SK-N-MC (cell line): ENCODE measurements around the gene SETD1A.
"Not testable (repeated sequence)": the region's sequence is repeated elsewhere in the genome, so short reads cannot be mapped to it uniquely, and the experiment has no call there.

Experiments used
- DNase-seq: peaks from one replicate; pipeline ENCODE4 v3.0.0-alpha.2; 2011; ENCODE audit warnings: low read depth, low spot score
- H3K27ac ChIP-seq: fragments of 200-600 bp; sonication (generic); 2 replicates; pipeline ENCODE4 v1.5.1; 2016; ENCODE audit warnings: mixed run types
- H3K36me3 ChIP-seq: fragments of 200-600 bp; sonication (generic); 2 replicates; pipeline ENCODE4 v1.6.1; 2017; ENCODE audit warnings: antibody characterized with exemption, low read length, mixed read lengths; ENCODE audit not compliant: insufficient read depth
- H3K4me3 ChIP-seq: fragments of 200-600 bp; sonication (generic); 2 replicates; pipeline ENCODE4 v1.5.1; 2016
- H3K9ac ChIP-seq: fragments of 200-600 bp; sonication (generic); 2 replicates; pipeline ENCODE4 v1.8.0; 2017; ENCODE audit warnings: mixed run types, mixed read lengths; ENCODE audit not compliant: insufficient read length
- H3K9me3 ChIP-seq: fragments of 200-600 bp; sonication (generic); 2 replicates; pipeline ENCODE4 v1.6.1; 2017; ENCODE audit warnings: low read depth, mild to moderate bottlenecking, antibody characterized with exemption, low read length, moderate library complexity, mixed read lengths
- EZH2 ChIP-seq: fragments of 200-600 bp; sonication (generic); IDR thresholded peaks from one replicate; pipeline ENCODE4 v1.6.1; 2017; ENCODE audit warnings: antibody characterized with exemption
- FOXP2 ChIP-seq: optimal IDR thresholded peaks from 2 replicates; pipeline ENCODE3; 2011; ENCODE audit warnings: mild to moderate bottlenecking, moderate library complexity; ENCODE audit not compliant: insufficient read depth; ENCODE audit errors: extremely low read length, control extremely low read depth
- POLR2AphosphoS5 ChIP-seq: IDR thresholded peaks from 2 replicates; pipeline ENCODE4 v1.6.1; 2012; ENCODE audit warnings: mild to moderate bottlenecking, low read depth, low read length, borderline replicate concordance

Gene SETD1A

GRCh38 chr16:31009894-31010584 is 52.5 kb downstream of the SETD1A start:
- no peak overlapping the region for H3K9ac ChIP-seq
- H3K9me3 ChIP-seq: no peaks in the 10 kb centered on the region
- DNase-seq: no peak
- TF ChIP-seq POLR2AphosphoS5 (no peak), EZH2 (no peak), FOXP2 (no peak)
- H3K27ac ChIP-seq: no peak overlapping the region
- H3K4me3 ChIP-seq: no peak overlapping the region
- no peaks in the 10 kb centered on the region for H3K36me3 ChIP-seq

- Histone ChIP-seq H3K27ac (no peak within 1 kb of the TSS), H3K9me3 (no peaks in the 10 kb centered on the region), H3K36me3 (no peaks in the 10 kb centered on the region), H3K4me3 (peak within 1 kb of the TSS; percentile 42; the same call in 1 of the 2 replicates), H3K9ac (no peak within 1 kb of the TSS)
- no peak for DNase-seq
- TF ChIP-seq EZH2: no peak
- TF ChIP-seq FOXP2: no peak
- no peak for TF ChIP-seq POLR2AphosphoS5
Observed at GRCh38 chr16:31010585-31011325, 53.2 kb downstream of the SETD1A start, which contains the start of gene STX1B. Gene STX1B (minus strand): TSS chr16:31010638. CDS start chr16:31010396, 242 bp downstream.

GRCh38 chr16:31011815-31012214 is 54.3 kb downstream of the SETD1A start:
- H3K9me3 ChIP-seq, H3K27ac ChIP-seq, H3K4me3 ChIP-seq, H3K9ac ChIP-seq, H3K36me3 ChIP-seq, DNase-seq: not testable (repeated sequence)

- not testable (repeated sequence) for H3K9ac ChIP-seq, H3K36me3 ChIP-seq, H3K4me3 ChIP-seq, H3K9me3 ChIP-seq, H3K27ac ChIP-seq, DNase-seq
Observed at GRCh38 chr16:31013292-31013691, 55.7 kb downstream of the SETD1A start.

GRCh38 chr16:31016018-31016417 is 58.5 kb downstream of the SETD1A start:
- no peak overlapping the region for H3K4me3 ChIP-seq
- H3K27ac ChIP-seq: no peak overlapping the region
- H3K9ac ChIP-seq: no peak overlapping the region
- no peak for DNase-seq
- TF ChIP-seq POLR2AphosphoS5 (no peak), FOXP2 (no peak), EZH2 (no peak)
- no peaks in the 10 kb centered on the region for H3K9me3 ChIP-seq
- H3K36me3 ChIP-seq: no peaks in the 10 kb centered on the region

GRCh38 chr16:31017756-31018155 is 60.2 kb downstream of the SETD1A start:
- H3K4me3 ChIP-seq, H3K9me3 ChIP-seq, H3K9ac ChIP-seq, H3K36me3 ChIP-seq, DNase-seq, H3K27ac ChIP-seq: not testable (repeated sequence)

- TF ChIP-seq POLR2AphosphoS5 (no peak), FOXP2 (no peak), EZH2 (no peak)
- DNase-seq: no peak
- Histone ChIP-seq H3K27ac (no peak overlapping the region), H3K4me3 (no peak overlapping the region), H3K9ac (no peak overlapping the region), H3K9me3 (no peaks in the 10 kb centered on the region), H3K36me3 (no peaks in the 10 kb centered on the region)
Observed at GRCh38 chr16:31020536-31020935, 63.0 kb downstream of the SETD1A start.

GRCh38 chr16:31022544-31023251 is 65.1 kb downstream of the SETD1A start:
- no peak overlapping the region for H3K27ac ChIP-seq
- no peak overlapping the region for H3K9ac ChIP-seq
- no peak for TF ChIP-seq POLR2AphosphoS5
- no peak for TF ChIP-seq FOXP2
- TF ChIP-seq EZH2: no peak
- H3K9me3 ChIP-seq: no peaks in the 10 kb centered on the region
- DNase-seq: no peak
- no peak overlapping the region for H3K4me3 ChIP-seq
- no peaks in the 10 kb centered on the region for H3K36me3 ChIP-seq

- TF ChIP-seq POLR2AphosphoS5 (no peak), EZH2 (no peak), FOXP2 (no peak)
- no peak overlapping the region for H3K27ac ChIP-seq
- no peaks in the 10 kb centered on the region for H3K9me3 ChIP-seq
- DNase-seq: no peak
- H3K36me3 ChIP-seq: no peaks in the 10 kb centered on the region
- no peak overlapping the region for H3K9ac ChIP-seq
- H3K4me3 ChIP-seq: no peak overlapping the region
Observed at GRCh38 chr16:31023252-31023602, 65.7 kb downstream of the SETD1A start.
